NOMO-1 treated with dmso at 0.1 percent for 144 hours (cell line): ENCODE results near the gene ST3GAL5.

Experiments
- DNase-seq: peaks from one replicate; lab custom pipeline; 2025; ENCODE audit not compliant: unreplicated experiment; lab: John Stamatoyannopoulos, UW

Gene ST3GAL5

GRCh38 chr2:85867556-85868292, 21.1 kb downstream of the ST3GAL5 start:
- no peak for DNase-seq

GRCh38 chr2:85867121-85867520, 21.7 kb downstream of the ST3GAL5 start:
- DNase-seq, result no peak

GRCh38 chr2:85866165-85866659, 22.6 kb downstream of the ST3GAL5 start:
- DNase-seq, result no peak

- DNase-seq, result no peak
These were observed 23.1 kb downstream of the ST3GAL5 start for GRCh38 chr2:85865539-85866164.

- DNase-seq, result no peak
These were observed 24.1 kb downstream of the ST3GAL5 start for GRCh38 chr2:85864654-85865053.

- no peak for DNase-seq
These were observed 26.4 kb downstream of the ST3GAL5 start for GRCh38 chr2:85862426-85862825.

- DNase-seq, result no peak
These were observed 27.1 kb downstream of the ST3GAL5 start for GRCh38 chr2:85861650-85862049.

GRCh38 chr2:85861180-85861579, 27.6 kb downstream of the ST3GAL5 start:
- DNase-seq, result no peak

- DNase-seq, result no peak
These were observed 29.9 kb downstream of the ST3GAL5 start for GRCh38 chr2:85858841-85859240.

GRCh38 chr2:85854897-85855296, 33.9 kb downstream of the ST3GAL5 start:
- no peak for DNase-seq

- no peak for DNase-seq
These were observed 34.7 kb downstream of the ST3GAL5 start for GRCh38 chr2:85854166-85854509.

- peak; percentile 27 for DNase-seq
These were observed 35.2 kb downstream of the ST3GAL5 start for GRCh38 chr2:85853499-85854165.

- DNase-seq, result peak; percentile 8
These were observed 35.8 kb downstream of the ST3GAL5 start for GRCh38 chr2:85852937-85853498.

- DNase-seq, result no peak
These were observed 36.5 kb downstream of the ST3GAL5 start for GRCh38 chr2:85852152-85852840.

- no peak for DNase-seq
These were observed 37.3 kb downstream of the ST3GAL5 start for GRCh38 chr2:85851253-85852151.

- DNase-seq, result no peak
These were observed 38.3 kb downstream of the ST3GAL5 start for GRCh38 chr2:85850451-85850850.

- DNase-seq, result no peak
These were observed 41.7 kb downstream of the ST3GAL5 start for GRCh38 chr2:85847051-85847588.

- DNase-seq, result no peak
These were observed 42.4 kb downstream of the ST3GAL5 start for GRCh38 chr2:85846411-85846810.

GRCh38 chr2:85844486-85844885, 44.3 kb downstream of the ST3GAL5 start:
- no peak for DNase-seq

GRCh38 chr2:85843543-85843942, 45.2 kb downstream of the ST3GAL5 start:
- no peak for DNase-seq
